T-helper 2 cell treated with Interferon-gamma antibody and Interleukin-4, amounts not matched to agents 100 ng/mL and 5 ng/mL, for 36 hours (primary cell): Measurements from ENCODE around the gene CCNF. TPM values are rescaled to one million over a fixed set of nuclear protein-coding genes. Genes with fewer than 3 reads are reported as not detected.
"Not testable (repeated sequence)": the region's sequence is repeated elsewhere in the genome, so short reads cannot be mapped to it uniquely, and the experiment has no call there.

Source experiments
- intact Hi-C: fragments of 100-400 bp; cut with micrococcal nuclease; formaldehyde crosslinking; loops from one replicate; pipeline ENCODE4 v1.15.1; 2023
- total RNA-seq: library from RNA; stranded (reverse); gene quantifications from 2 replicates; pipeline ENCODE4 v1.2.3, GENCODE V29; 2022

Gene CCNF
- total RNA-seq, 1 donor from 2014 or later: 64.7 TPM

DNA sequence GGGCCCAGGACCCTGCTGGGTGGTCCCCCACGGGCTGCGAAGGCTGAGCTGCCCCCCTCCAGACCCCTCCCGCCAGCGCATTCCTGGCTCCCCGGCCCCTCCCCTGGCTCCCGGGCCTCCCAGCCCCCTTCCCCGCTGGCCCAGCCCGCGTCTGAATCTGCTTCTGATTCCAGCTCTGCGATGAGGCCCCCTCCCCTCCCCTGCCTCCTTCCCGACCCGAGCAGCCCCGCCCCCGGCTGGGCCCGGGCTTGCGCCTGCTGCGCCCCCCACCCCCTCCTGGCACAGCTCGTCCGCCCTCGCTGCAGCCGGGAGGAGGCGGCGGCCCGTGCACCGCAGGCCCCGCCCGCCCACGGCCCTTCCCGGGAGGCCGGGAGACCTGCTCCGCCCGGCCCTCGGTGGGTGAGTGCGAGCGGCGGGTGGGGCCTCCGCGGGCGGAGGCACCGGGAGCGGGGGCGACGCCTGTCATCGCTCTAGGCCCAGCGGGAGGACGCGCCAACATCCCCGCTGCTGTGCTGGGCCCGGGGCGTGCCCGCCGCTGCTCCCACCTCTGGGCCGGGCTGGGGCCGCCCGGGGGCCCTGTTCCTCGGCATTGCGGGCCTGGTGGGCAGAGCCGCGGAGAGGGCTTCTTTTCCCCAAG lies 41.9 kb downstream of the CCNF start, which contains the start of gene NTN3:
Gene NTN3 (plus strand): TSS at position 282 of the 637 bp plus-strand sequence. CDS start 405 bp downstream, outside the sequence.
- intact Hi-C loops: no loop called here

- intact Hi-C loops: no loop called here
Observed at GRCh38 chr16:2471653-2472487, 42.6 kb downstream of the CCNF start.

DNA sequence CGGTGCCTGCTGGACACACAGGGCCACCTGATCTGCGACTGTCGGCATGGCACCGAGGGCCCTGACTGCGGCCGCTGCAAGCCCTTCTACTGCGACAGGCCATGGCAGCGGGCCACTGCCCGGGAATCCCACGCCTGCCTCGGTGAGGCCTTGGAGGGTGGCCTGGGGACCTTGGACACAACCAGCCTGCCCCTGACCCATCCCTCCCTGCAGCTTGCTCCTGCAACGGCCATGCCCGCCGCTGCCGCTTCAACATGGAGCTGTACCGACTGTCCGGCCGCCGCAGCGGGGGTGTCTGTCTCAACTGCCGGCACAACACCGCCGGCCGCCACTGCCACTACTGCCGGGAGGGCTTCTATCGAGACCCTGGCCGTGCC lies 43.2 kb downstream of the CCNF start:
- intact Hi-C loops: no loop called here

DNA sequence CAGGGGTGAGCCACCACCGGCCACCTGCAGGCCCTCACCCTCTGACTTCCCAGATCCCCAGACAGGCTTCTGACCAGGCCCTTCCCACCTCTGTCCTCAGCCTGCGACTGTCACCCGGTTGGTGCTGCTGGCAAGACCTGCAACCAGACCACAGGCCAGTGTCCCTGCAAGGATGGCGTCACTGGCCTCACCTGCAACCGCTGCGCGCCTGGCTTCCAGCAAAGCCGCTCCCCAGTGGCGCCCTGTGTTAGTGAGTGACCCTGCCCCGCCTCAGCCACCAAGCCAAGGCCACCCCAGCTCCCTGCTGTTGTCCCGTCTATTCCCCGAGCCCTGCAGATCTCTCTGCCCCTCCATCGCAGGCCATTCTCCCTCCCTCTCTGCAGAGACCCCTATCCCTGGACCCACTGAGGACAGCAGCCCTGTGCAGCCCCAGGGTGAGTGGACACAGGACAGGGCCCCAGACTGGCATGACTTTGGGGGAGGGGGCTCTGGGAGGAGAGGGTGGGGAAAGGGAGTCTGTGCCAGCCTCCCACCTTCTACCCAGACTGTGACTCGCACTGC lies 43.7 kb downstream of the CCNF start:
- intact Hi-C loops: no loop called here

- intact Hi-C loops: no loop called here
Observed at GRCh38 chr16:2473446-2473926, 44.2 kb downstream of the CCNF start.

- intact Hi-C loops: loop anchor here (1.0 kb wide), 1 partner anchor 15 kb away; no protein-coding TSS in a partner anchor
Observed at GRCh38 chr16:2473999-2474876, 45.0 kb downstream of the CCNF start.

DNA sequence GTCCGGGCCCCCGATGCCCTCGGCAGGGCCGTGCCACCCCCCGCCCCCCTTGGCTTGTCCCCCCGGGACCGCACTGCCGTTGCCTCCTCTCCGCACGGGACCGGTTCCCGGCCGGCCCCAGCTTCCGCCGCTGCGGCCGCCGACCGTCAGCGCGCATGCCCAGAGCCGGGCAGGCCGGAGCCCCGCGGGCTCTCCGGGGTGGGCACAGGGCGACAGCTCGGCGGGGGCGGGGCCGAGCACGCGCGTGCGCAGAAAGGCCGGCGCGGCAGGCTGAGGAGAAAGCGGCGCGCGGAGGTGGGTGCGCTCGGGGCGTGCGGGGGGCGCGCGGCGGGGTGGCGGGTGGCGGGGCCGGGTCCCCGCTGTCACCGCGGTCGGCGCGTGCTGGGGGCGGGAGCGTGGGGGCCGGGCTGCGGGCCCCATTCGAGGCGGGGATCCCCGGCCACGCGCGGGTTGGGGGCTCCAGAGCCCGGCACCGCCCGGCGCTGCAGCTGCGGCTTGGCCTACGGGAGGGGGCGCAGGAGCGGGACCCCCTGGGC lies 45.7 kb downstream of the CCNF start, which contains the start of gene TBC1D24:
Gene TBC1D24 (plus strand): TSS at position 251 of the 536 bp plus-strand sequence. CDS start 21,022 bp downstream, outside the sequence.
- intact Hi-C loops: loop anchor here (1.0 kb wide), 1 partner anchor 16 kb away; no protein-coding TSS in a partner anchor

- intact Hi-C loops: no loop called here
Observed at GRCh38 chr16:2475413-2476344, 46.4 kb downstream of the CCNF start.

- intact Hi-C loops: no loop called here
Observed at GRCh38 chr16:2476345-2476720, 47.1 kb downstream of the CCNF start.

- intact Hi-C loops: no loop called here
Observed at GRCh38 chr16:2476741-2477140, 47.5 kb downstream of the CCNF start.

DNA sequence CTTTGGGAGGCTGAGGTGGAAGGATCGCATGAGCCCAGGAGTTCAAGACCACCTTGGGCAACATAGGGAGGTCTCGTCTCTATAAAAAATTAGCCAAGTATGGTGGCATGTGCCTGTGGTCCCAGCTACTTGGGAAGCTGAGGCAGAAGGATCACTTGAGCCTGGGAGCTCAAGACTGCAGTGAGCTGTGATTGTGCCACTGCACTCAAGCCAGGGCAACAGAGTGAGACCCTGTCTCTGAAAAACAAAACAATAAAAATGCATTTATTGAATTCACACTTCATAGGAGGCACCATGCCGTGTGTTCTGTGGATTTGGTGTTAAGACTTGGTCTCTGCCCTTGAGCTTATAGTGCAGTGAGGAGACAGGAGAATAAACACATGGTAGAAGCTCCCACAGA lies 48.1 kb downstream of the CCNF start:
- intact Hi-C loops: no loop called here

GRCh38 chr16:2478279-2478678 lies 49.0 kb downstream of the CCNF start:
- intact Hi-C loops: no loop called here

GRCh38 chr16:2479996-2480395 lies 50.7 kb downstream of the CCNF start:
- intact Hi-C loops: not testable (repeated sequence)

GRCh38 chr16:2480948-2481347 lies 51.7 kb downstream of the CCNF start:
- intact Hi-C loops: no loop called here

DNA sequence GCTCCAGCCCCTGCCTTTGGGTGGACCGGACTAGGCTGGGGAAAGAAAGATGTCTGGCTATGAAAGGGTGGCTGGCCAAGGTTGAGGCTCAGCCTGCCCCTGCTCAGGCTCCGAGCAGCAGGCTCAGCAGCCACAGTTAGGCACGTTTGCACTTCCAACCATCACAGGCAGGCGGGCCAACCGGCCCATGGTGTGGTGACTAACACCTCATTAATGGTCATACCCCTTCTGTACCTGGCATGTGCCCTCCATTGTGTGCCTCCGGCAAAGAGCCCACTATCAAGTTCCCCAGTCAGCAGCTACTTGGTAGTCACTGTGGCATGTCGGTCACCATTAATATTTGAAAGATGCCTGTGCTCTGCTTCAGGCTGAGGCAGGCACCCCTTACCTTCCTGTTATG lies 52.4 kb downstream of the CCNF start:
- intact Hi-C loops: no loop called here

GRCh38 chr16:2482249-2482648 lies 53.0 kb downstream of the CCNF start:
- intact Hi-C loops: no loop called here

GRCh38 chr16:2482708-2483534 lies 53.7 kb downstream of the CCNF start:
- intact Hi-C loops: no loop called here
